Smooth muscle cell (in vitro differentiated cells): ENCODE data around the gene DSG3. TPM values are rescaled to one million over a fixed set of nuclear protein-coding genes. Genes with fewer than 3 reads are reported as not detected.

Experiments
- DNase-seq: peaks from one replicate; lab custom pipeline; 2025; ENCODE audit not compliant: unreplicated experiment; lab: John Stamatoyannopoulos, UW
- H2AFZ ChIP-seq: fragments of 200-600 bp; sonication (generic); 2 replicates; pipeline ENCODE4 v1.6.0; 2016; ENCODE audit warnings: antibody characterized with exemption, low read depth, mild to moderate bottlenecking
- H3F3A ChIP-seq: fragments of 200-600 bp; sonication (generic); 2 replicates; pipeline ENCODE4 v1.6.0; 2017; ENCODE audit warnings: antibody characterized with exemption, low read depth
- H3K27ac ChIP-seq: fragments of 200-600 bp; sonication (generic); 2 replicates; pipeline ENCODE4 v1.5.1; 2016; ENCODE audit warnings: low read depth, mild to moderate bottlenecking
- H3K27me3 ChIP-seq: fragments of 200-600 bp; sonication (generic); 2 replicates; pipeline ENCODE4 v1.6.1; 2016; ENCODE audit warnings: low read depth, mild to moderate bottlenecking
- H3K36me3 ChIP-seq: fragments of 200-600 bp; sonication (generic); 2 replicates; pipeline ENCODE4 v1.5.1; 2016; ENCODE audit warnings: low read depth
- H3K4me1 ChIP-seq: fragments of 200-600 bp; sonication (generic); 2 replicates; pipeline ENCODE4 v1.5.1; 2016; ENCODE audit warnings: low read depth
- H3K4me2 ChIP-seq: fragments of 200-600 bp; sonication (generic); 2 replicates; pipeline ENCODE4 v1.6.0; 2016; ENCODE audit warnings: mild to moderate bottlenecking
- H3K4me3 ChIP-seq: fragments of 200-600 bp; sonication (generic); 2 replicates; pipeline ENCODE4 v1.5.1; 2016; ENCODE audit warnings: mild to moderate bottlenecking
- H3K79me2 ChIP-seq: fragments of 200-600 bp; sonication (generic); 2 replicates; pipeline ENCODE4 v1.6.0; 2016; ENCODE audit warnings: low read depth, mild to moderate bottlenecking
- H3K9ac ChIP-seq: fragments of 200-600 bp; sonication (generic); 2 replicates; pipeline ENCODE4 v1.6.0; 2016; ENCODE audit warnings: low read depth
- H3K9me3 ChIP-seq: fragments of 200-600 bp; sonication (generic); replicated peaks from 2 replicates; pipeline ENCODE4 v1.5.1; 2016; ENCODE audit warnings: low read depth
- H4K20me1 ChIP-seq: fragments of 200-600 bp; sonication (generic); 2 replicates; pipeline ENCODE4 v1.6.0; 2016; ENCODE audit warnings: low read depth
- WGBS: methylation state at CpG from one replicate; pipeline ENCODE4 v1.1.7; 2016; ENCODE audit warnings: low lambda C conversion rate; 5-methylcytosine and 5-hydroxymethylcytosine counted together
- polyA plus RNA-seq: library from polyadenylated mRNA; unstranded; fragments of >200 nt; fragmentation: Nextera tagmentation; extraction: Ambion mirVana; gene quantifications from 2 replicates; pipeline ENCODE4 v1.2.1, GENCODE V29; 2016
- total RNA-seq: library from RNA; depleted of rRNA; stranded (reverse); fragments of >200 nt; gene quantifications from 2 replicates; pipeline ENCODE4 v1.2.3, GENCODE V29; 2014
- TF ChIP-seq, protein P1 (sequence below): fragments of 200-600 bp; sonication (generic); IDR thresholded peaks from 2 replicates; pipeline ENCODE4 v1.5.1; 2017; ENCODE audit warnings: borderline replicate concordance, mild to moderate bottlenecking, antibody characterized with exemption; ENCODE audit not compliant: insufficient read depth, poor library complexity, severe bottlenecking

Gene DSG3
- total and polyA plus RNA-seq, 2 experiments from 2014 or later: 4.9 to 44.8 TPM

GRCh38 chr18:31512203-31512764, 64.7 kb downstream of the DSG3 start:
- H2AFZ ChIP-seq: no peak overlapping the region
- peaks cover 28% of the 10 kb centered on the region for H3F3A ChIP-seq
- peaks cover 61% of the 10 kb centered on the region for H3K79me2 ChIP-seq
- no peak overlapping the region for H3K4me3 ChIP-seq
- peaks cover 31% of the 10 kb centered on the region for H4K20me1 ChIP-seq
- no peaks in the 10 kb centered on the region for H3K36me3 ChIP-seq
- TF ChIP-seq, protein P1, sequence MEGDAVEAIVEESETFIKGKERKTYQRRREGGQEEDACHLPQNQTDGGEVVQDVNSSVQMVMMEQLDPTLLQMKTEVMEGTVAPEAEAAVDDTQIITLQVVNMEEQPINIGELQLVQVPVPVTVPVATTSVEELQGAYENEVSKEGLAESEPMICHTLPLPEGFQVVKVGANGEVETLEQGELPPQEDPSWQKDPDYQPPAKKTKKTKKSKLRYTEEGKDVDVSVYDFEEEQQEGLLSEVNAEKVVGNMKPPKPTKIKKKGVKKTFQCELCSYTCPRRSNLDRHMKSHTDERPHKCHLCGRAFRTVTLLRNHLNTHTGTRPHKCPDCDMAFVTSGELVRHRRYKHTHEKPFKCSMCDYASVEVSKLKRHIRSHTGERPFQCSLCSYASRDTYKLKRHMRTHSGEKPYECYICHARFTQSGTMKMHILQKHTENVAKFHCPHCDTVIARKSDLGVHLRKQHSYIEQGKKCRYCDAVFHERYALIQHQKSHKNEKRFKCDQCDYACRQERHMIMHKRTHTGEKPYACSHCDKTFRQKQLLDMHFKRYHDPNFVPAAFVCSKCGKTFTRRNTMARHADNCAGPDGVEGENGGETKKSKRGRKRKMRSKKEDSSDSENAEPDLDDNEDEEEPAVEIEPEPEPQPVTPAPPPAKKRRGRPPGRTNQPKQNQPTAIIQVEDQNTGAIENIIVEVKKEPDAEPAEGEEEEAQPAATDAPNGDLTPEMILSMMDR: no peak
- peak; percentile 24 for DNase-seq
- H3K4me1 ChIP-seq: peaks cover 24% of the 10 kb centered on the region
- H3K27ac ChIP-seq: peak overlapping the region; percentile 94
- peak overlapping the region; percentile 64 for H3K9ac ChIP-seq
- H3K27me3 ChIP-seq: no peaks in the 10 kb centered on the region
- H3K9me3 ChIP-seq: no peaks in the 10 kb centered on the region
- H3K4me2 ChIP-seq: peak overlapping the region; percentile 60
- WGBS: 10% methylated on average over 6 of the region's 6 CpGs

GRCh38 chr18:31513189-31513935, 65.8 kb downstream of the DSG3 start:
- Histone ChIP-seq H3F3A (peaks cover 28% of the 10 kb centered on the region), H2AFZ (no peak overlapping the region), H3K4me1 (peaks cover 24% of the 10 kb centered on the region), H3K79me2 (peaks cover 61% of the 10 kb centered on the region), H3K9me3 (no peaks in the 10 kb centered on the region), H3K27ac (peak overlapping the region; percentile 94), H4K20me1 (peaks cover 35% of the 10 kb centered on the region), H3K4me2 (peak overlapping the region; percentile 60), H3K27me3 (no peaks in the 10 kb centered on the region), H3K36me3 (no peaks in the 10 kb centered on the region), H3K4me3 (no peak overlapping the region), H3K9ac (peak overlapping the region; percentile 48)
- 24% methylated on average over 4 of the region's 4 CpGs for WGBS
- no peak for DNase-seq
- TF ChIP-seq, protein P1: no peak

GRCh38 chr18:31516437-31516836, 68.9 kb downstream of the DSG3 start:
- Histone ChIP-seq H3K4me1 (peaks cover 14% of the 10 kb centered on the region), H3K9me3 (no peaks in the 10 kb centered on the region), H3F3A (peaks cover 18% of the 10 kb centered on the region), H3K27ac (no peak overlapping the region), H3K79me2 (peaks cover 62% of the 10 kb centered on the region), H3K4me3 (no peak overlapping the region), H3K4me2 (no peak overlapping the region), H3K9ac (no peak overlapping the region), H4K20me1 (peaks cover 24% of the 10 kb centered on the region), H3K36me3 (peaks cover 8% of the 10 kb centered on the region), H2AFZ (no peak overlapping the region), H3K27me3 (no peaks in the 10 kb centered on the region)
- WGBS: 92% methylated on average over 3 of the region's 3 CpGs
- TF ChIP-seq, protein P1: no peak
- DNase-seq: no peak
